ENCODE measurements around the gene RNGTT. TPM values are rescaled to one million over a fixed set of nuclear protein-coding genes. Genes with fewer than 3 reads are reported as not detected.

Gene RNGTT
- total RNA-seq, 1 donor from 2014 or later = 14.6 TPM

GRCh38 chr6:88997327-88997726 is 33.9 kb upstream of the RNGTT start:
- Mint-ChIP-seq H3K36me3 (ENCODE audit: low read depth, unreplicated experiment) (no peaks in the 10 kb centered on the region), H3K27ac (ENCODE audit: unreplicated experiment) (no peak overlapping the region), H3K9me3 (ENCODE audit: unreplicated experiment) (no peaks in the 10 kb centered on the region), H3K27me3 (ENCODE audit: unreplicated experiment) (peaks cover 2% of the 10 kb centered on the region), H3K4me1 (ENCODE audit: unreplicated experiment) (no peaks in the 10 kb centered on the region), H3K4me3 (ENCODE audit: unreplicated experiment) (no peak overlapping the region)
- no peak for DNase-seq (ENCODE audit: low spot score)
- TF ChIP-seq, protein P1, sequence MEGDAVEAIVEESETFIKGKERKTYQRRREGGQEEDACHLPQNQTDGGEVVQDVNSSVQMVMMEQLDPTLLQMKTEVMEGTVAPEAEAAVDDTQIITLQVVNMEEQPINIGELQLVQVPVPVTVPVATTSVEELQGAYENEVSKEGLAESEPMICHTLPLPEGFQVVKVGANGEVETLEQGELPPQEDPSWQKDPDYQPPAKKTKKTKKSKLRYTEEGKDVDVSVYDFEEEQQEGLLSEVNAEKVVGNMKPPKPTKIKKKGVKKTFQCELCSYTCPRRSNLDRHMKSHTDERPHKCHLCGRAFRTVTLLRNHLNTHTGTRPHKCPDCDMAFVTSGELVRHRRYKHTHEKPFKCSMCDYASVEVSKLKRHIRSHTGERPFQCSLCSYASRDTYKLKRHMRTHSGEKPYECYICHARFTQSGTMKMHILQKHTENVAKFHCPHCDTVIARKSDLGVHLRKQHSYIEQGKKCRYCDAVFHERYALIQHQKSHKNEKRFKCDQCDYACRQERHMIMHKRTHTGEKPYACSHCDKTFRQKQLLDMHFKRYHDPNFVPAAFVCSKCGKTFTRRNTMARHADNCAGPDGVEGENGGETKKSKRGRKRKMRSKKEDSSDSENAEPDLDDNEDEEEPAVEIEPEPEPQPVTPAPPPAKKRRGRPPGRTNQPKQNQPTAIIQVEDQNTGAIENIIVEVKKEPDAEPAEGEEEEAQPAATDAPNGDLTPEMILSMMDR (IDR thresholded peaks at IDR 0.05; ENCODE audit: unreplicated experiment) = no peak

DNA sequence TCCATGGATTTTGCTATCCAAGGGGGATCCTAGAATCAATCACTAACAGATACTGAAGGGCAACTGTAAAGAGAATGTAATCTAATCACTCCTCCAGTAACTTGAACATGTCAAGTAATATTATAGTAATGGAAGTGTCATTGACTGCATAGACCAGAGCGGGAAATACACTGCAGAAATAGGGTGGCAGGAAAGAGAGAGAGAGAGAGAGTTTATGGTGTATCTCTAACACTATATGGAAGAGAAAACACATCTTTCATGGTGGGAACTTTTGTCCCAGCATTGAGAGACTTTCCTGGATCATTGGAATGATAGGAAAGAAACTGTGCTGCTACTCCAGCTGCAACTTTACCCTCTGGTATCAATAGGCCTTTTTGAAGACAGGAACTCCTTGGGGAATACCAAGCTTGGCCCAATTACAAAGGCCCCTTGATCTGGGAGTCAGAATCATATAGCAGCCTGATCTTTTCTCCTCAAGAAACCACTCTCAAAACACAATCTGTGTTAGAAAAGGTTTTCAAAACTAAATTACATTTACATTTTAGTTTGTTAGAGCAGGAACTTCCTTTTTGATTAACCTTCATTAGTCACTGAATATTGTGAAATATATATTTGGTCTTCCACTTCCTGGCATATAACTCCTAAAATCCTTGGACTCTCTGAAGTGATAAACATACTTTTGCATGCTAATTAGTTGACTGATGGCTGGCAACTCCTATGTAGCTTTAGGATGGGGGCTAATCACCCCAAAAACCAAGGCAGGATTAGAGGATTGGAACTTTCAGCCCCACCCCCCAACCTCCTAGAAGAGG is 29.5 kb upstream of the RNGTT start:
- TF ChIP-seq, protein P1 (IDR thresholded peaks at IDR 0.05; ENCODE audit: unreplicated experiment) = no peak
- Mint-ChIP-seq H3K9me3 (ENCODE audit: unreplicated experiment) (no peaks in the 10 kb centered on the region), H3K4me3 (ENCODE audit: unreplicated experiment) (no peak overlapping the region), H3K4me1 (ENCODE audit: unreplicated experiment) (no peaks in the 10 kb centered on the region), H3K27me3 (ENCODE audit: unreplicated experiment) (peaks cover 2% of the 10 kb centered on the region), H3K36me3 (ENCODE audit: low read depth, unreplicated experiment) (no peaks in the 10 kb centered on the region), H3K27ac (ENCODE audit: unreplicated experiment) (no peak overlapping the region)
- DNase-seq (ENCODE audit: low spot score) = no peak

- no peaks in the 10 kb centered on the region for H3K9me3 Mint-ChIP-seq (ENCODE audit: unreplicated experiment)
- H3K4me3 Mint-ChIP-seq (ENCODE audit: unreplicated experiment) = no peak overlapping the region
- no peaks in the 10 kb centered on the region for H3K4me1 Mint-ChIP-seq (ENCODE audit: unreplicated experiment)
- H3K27ac Mint-ChIP-seq (ENCODE audit: unreplicated experiment) = no peak overlapping the region
- DNase-seq (ENCODE audit: low spot score) = no peak
- H3K36me3 Mint-ChIP-seq (ENCODE audit: low read depth, unreplicated experiment) = no peaks in the 10 kb centered on the region
- H3K27me3 Mint-ChIP-seq (ENCODE audit: unreplicated experiment) = no peaks in the 10 kb centered on the region
- TF ChIP-seq, protein P1 (IDR thresholded peaks at IDR 0.05; ENCODE audit: unreplicated experiment) = no peak
Observed at GRCh38 chr6:88989215-88989614, 25.8 kb upstream of the RNGTT start.

DNA sequence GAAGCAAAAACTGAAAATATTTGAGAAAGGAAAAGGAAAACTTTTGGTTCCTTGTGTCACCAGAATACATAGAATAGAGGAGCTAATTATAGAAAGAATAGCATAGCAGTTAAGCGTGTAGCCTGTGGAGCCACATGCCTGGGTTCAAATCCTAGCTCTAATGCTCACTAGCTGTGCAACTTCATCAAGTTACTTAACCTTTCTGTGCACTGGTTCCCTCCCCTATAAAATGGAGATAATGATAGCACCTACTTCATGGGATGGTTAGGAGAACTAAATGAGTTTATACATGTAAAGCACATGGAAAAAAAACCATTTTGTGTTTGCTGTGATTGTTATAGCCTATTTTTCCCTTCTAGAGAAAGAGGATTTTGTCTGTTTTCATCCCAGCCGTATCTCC is 24.5 kb upstream of the RNGTT start:
- no peak overlapping the region for H3K27ac Mint-ChIP-seq (ENCODE audit: unreplicated experiment)
- H3K4me1 Mint-ChIP-seq (ENCODE audit: unreplicated experiment) = no peaks in the 10 kb centered on the region
- no peaks in the 10 kb centered on the region for H3K9me3 Mint-ChIP-seq (ENCODE audit: unreplicated experiment)
- TF ChIP-seq, protein P1 (IDR thresholded peaks at IDR 0.05; ENCODE audit: unreplicated experiment) = no peak
- DNase-seq (ENCODE audit: low spot score) = no peak
- no peaks in the 10 kb centered on the region for H3K36me3 Mint-ChIP-seq (ENCODE audit: low read depth, unreplicated experiment)
- no peak overlapping the region for H3K4me3 Mint-ChIP-seq (ENCODE audit: unreplicated experiment)
- H3K27me3 Mint-ChIP-seq (ENCODE audit: unreplicated experiment) = peaks cover 1% of the 10 kb centered on the region

DNA sequence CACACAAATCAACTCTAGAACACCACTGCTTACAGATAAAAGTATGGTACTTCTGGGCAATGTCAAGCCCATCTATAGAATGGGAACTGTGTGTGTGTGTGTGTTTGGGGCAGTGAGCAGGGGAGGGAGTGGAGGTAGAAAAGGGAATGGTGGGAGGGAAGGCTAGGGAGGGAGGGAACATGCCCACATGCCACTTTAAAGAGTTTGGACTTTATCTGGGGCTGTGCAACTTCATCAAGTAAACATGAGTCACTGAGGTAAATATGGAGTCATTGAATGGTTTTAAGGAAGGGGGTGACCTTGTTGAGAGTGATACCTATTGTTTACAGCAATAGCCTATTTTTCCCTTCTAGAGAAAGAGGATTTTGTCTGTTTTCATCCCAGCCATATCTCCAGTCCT is 22.5 kb upstream of the RNGTT start:
- Mint-ChIP-seq H3K36me3 (ENCODE audit: low read depth, unreplicated experiment) (no peaks in the 10 kb centered on the region), H3K27me3 (ENCODE audit: unreplicated experiment) (peaks cover 1% of the 10 kb centered on the region), H3K4me3 (ENCODE audit: unreplicated experiment) (no peak overlapping the region), H3K27ac (ENCODE audit: unreplicated experiment) (no peak overlapping the region), H3K9me3 (ENCODE audit: unreplicated experiment) (no peaks in the 10 kb centered on the region), H3K4me1 (ENCODE audit: unreplicated experiment) (no peaks in the 10 kb centered on the region)
- TF ChIP-seq, protein P1 (IDR thresholded peaks at IDR 0.05; ENCODE audit: unreplicated experiment) = no peak
- DNase-seq (ENCODE audit: low spot score) = no peak

Data from endothelial cell (in vitro differentiated cells).